Inflammatory macrophage treated with lipopolysaccharide for 1 hour (primary cell): Measurements from ENCODE around the gene RASL11B.
"Not testable (repeated sequence)": the region's sequence is repeated elsewhere in the genome, so short reads cannot be mapped to it uniquely, and the experiment has no call there.

Source experiments
- DNase-seq, 2 donors: peaks; one replicate each; pipeline ENCODE4 v3.0.0-alpha.2; 2020 to 2022

Gene RASL11B

GRCh38 chr4:52861879-52862616 lies at the start of gene RASL11B:
TSS of gene RASL11B (plus strand) at chr4:52862317. CDS start at chr4:52862508, 191 bp downstream.
- peak; percentile 73 to 82 for DNase-seq

GRCh38 chr4:52813546-52813945 lies 48.6 kb upstream of the RASL11B start:
- DNase-seq, result no peak

- no peak for DNase-seq
These were observed 39.5 kb upstream of the RASL11B start for GRCh38 chr4:52822583-52822971.

- DNase-seq, result no peak
These were observed 39.0 kb upstream of the RASL11B start for GRCh38 chr4:52822972-52823701.

- no peak for DNase-seq
These were observed 38.4 kb upstream of the RASL11B start for GRCh38 chr4:52823702-52824092.

GRCh38 chr4:52824270-52824602 lies 37.9 kb upstream of the RASL11B start:
- no peak for DNase-seq

GRCh38 chr4:52824603-52825459 lies 37.3 kb upstream of the RASL11B start:
- DNase-seq, result no peak

- DNase-seq, result no peak
These were observed 36.5 kb upstream of the RASL11B start for GRCh38 chr4:52825460-52826090.

- DNase-seq, result no peak
These were observed 28.1 kb upstream of the RASL11B start for GRCh38 chr4:52833941-52834525.

- DNase-seq, result not testable (repeated sequence)
These were observed 27.3 kb upstream of the RASL11B start for GRCh38 chr4:52834641-52835456.

- DNase-seq, result no peak
These were observed 26.0 kb upstream of the RASL11B start for GRCh38 chr4:52836120-52836519.

- DNase-seq, result no peak
These were observed 25.4 kb upstream of the RASL11B start for GRCh38 chr4:52836678-52837077.

- no peak for DNase-seq
These were observed 24.2 kb upstream of the RASL11B start for GRCh38 chr4:52837716-52838558.

GRCh38 chr4:52838729-52839586 lies 23.2 kb upstream of the RASL11B start:
- DNase-seq, result no peak

GRCh38 chr4:52840531-52841370 lies 21.4 kb upstream of the RASL11B start:
- DNase-seq, result no peak

- no peak for DNase-seq
These were observed 20.2 kb upstream of the RASL11B start for GRCh38 chr4:52841682-52842456.

GRCh38 chr4:52842792-52843191 lies 19.3 kb upstream of the RASL11B start:
- no peak for DNase-seq

- DNase-seq, result no peak
These were observed 18.8 kb upstream of the RASL11B start for GRCh38 chr4:52843351-52843750.
